GM10266 (cell line): ENCODE measurements around the gene NUDT14.

Source experiments
- DNase-seq: peaks from one replicate; pipeline ENCODE4 v3.0.0; 2012; ENCODE audit errors: extremely low spot score
- TF ChIP-seq, protein P1 (sequence below): IDR thresholded peaks from 2 replicates; pipeline ENCODE4 v1.5.1; 2012; ENCODE audit warnings: mild to moderate bottlenecking, low read depth; ENCODE audit not compliant: control insufficient read depth, insufficient read depth; ENCODE audit errors: missing control alignments

The NUDT14 gene

GRCh38 chr14:105136401-105137322 lies 44.5 kb downstream of the NUDT14 start:
- DNase-seq: no peak

GRCh38 chr14:105135700-105136395 lies 45.3 kb downstream of the NUDT14 start:
- TF ChIP-seq, protein P1, sequence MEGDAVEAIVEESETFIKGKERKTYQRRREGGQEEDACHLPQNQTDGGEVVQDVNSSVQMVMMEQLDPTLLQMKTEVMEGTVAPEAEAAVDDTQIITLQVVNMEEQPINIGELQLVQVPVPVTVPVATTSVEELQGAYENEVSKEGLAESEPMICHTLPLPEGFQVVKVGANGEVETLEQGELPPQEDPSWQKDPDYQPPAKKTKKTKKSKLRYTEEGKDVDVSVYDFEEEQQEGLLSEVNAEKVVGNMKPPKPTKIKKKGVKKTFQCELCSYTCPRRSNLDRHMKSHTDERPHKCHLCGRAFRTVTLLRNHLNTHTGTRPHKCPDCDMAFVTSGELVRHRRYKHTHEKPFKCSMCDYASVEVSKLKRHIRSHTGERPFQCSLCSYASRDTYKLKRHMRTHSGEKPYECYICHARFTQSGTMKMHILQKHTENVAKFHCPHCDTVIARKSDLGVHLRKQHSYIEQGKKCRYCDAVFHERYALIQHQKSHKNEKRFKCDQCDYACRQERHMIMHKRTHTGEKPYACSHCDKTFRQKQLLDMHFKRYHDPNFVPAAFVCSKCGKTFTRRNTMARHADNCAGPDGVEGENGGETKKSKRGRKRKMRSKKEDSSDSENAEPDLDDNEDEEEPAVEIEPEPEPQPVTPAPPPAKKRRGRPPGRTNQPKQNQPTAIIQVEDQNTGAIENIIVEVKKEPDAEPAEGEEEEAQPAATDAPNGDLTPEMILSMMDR: no peak
- DNase-seq: no peak

More at GRCh38 chr14:105136401-105137322, 44.5 kb downstream of the NUDT14 start:
- TF ChIP-seq, protein P1: no peak

DNA sequence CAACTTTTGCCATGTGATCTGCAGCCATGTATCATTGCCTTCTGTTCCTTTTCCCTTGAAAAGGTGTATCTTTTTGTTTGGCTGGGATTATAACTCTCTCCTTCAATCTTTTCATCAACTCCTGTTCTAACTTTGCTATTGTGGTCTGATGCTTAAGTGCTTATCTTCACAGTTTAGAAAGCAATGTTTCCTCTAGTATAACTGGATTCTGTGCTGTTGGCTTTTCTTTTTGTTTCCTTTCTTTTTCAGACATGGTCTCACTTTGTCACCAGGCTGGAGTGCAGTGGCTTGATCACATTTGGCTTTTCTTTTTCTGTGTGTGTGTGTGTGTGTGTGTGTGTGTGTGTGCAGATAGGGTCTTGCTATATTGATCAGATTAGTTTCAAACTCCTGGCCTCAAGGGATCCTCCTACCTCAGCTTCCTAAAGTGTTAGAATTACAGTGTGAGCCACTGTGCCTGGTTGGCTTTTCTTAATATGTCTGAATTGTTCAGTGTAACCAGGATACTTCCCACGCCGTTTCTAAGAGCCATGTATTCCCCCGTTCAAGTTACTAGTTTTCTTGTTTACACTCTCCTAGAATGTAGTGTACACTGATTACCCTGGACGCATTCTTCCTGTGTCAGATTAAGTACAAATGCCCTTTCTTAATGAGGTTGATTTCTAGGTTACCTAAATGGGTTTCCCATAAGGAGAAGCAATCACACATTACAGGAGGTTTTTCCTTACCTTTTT lies 48.0 kb downstream of the NUDT14 start:
- no peak for DNase-seq
- TF ChIP-seq, protein P1: no peak

DNA sequence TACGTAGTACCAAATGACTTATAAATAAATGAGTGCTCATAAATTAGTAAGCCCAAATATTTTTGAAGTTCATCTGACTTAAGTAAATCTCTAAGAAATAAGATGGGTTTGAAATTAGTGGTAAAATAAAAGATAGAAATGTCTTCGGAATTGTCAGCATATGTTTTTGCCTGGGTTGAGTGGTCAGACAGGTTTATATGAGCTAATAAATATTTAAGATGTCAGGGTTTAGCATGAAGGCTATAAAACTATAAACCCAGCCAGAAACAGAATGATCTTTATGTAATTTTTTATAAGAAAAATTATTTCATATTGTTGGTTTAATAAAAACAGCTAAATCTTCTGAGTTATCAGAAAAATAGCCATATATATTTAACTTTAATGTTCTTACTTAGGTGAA lies 49.9 kb downstream of the NUDT14 start:
- TF ChIP-seq, protein P1: no peak
- no peak for DNase-seq

GRCh38 chr14:105128059-105128458 lies 53.1 kb downstream of the NUDT14 start:
- DNase-seq: no peak
- TF ChIP-seq, protein P1: no peak

DNA sequence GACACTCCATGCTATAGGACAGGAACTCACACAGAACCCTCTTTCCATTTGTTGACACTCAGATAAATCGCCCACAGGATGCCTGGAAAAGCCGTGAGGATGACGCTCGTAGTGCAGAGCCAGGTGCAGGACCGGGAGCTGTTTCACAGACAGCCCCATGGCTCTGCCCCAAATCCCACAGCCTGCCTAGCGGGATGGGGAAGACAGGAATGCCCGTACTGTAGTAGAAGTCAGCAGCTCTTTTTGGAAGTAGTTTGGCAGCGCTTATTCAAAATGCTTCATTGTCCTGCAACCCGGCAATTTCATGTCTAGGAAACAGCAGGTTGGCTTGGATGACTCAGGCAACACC lies 54.2 kb downstream of the NUDT14 start:
- TF ChIP-seq, protein P1: no peak
- no peak for DNase-seq
